ENCODE data around the gene HTR1E.

GRCh38 chr6:86937219-86938079, at the start of gene HTR1E:
- no peak for TF ChIP-seq POLR2A (IDR thresholded peaks at IDR 0.05)
- peak in 4 of 7 experiments; percentile 39 to 59 (median 58) for TF ChIP-seq CTCF (IDR thresholded peaks at IDR 0.05)
- no peak for TF ChIP-seq POLR2AphosphoS5 (IDR thresholded peaks at IDR 0.05)

Data from stomach (tissue), 4 donors.